ENCODE measurements around the gene FAM114A2.
A peak's percentile ranks its signal among the peaks of the same experiment; 100 is the strongest.

Gene FAM114A2

GRCh38 chr5:154058055-154059038 is 19.6 kb upstream of the FAM114A2 start:
- Histone ChIP-seq H3K4me1 (ENCODE audit: insufficient read depth, low read length) (peaks cover 24% of the 10 kb centered on the region), H3K4me2 (ENCODE audit: insufficient read depth, low read length) (peak overlapping the region; percentile 5; the same call in 1 of the 2 replicates), H3K4me3 (ENCODE audit: low read depth in 1 of 2, low read length in 2 of 2) (no peak overlapping the region), H3K27me3 (ENCODE audit: insufficient read depth, low read length, poor library complexity) (no peaks in the 10 kb centered on the region), H4K20me1 (ENCODE audit: insufficient read depth, low read length) (no peaks in the 10 kb centered on the region), H3K79me2 (ENCODE audit: insufficient read depth, low read length) (no peaks in the 10 kb centered on the region), H2AFZ (ENCODE audit: low read depth, low read length) (no peak overlapping the region), H3K36me3 (ENCODE audit: insufficient read depth, low read length) (peaks cover 10% of the 10 kb centered on the region; the same call in 1 of the 2 replicates), H3K9me3 (ENCODE audit: insufficient read depth, low read length, severe bottlenecking) (no peaks in the 10 kb centered on the region), H3K9ac (ENCODE audit: low read depth, low read length) (no peak overlapping the region), H3K27ac (ENCODE audit: low read length) (peak overlapping the region; percentile 74)
- DNase-seq = peak; percentile 9
- peak; percentile 77 for ATAC-seq (ENCODE audit: insufficient read depth, low read depth)
- TF ChIP-seq CTCF (IDR thresholded peaks at IDR 0.05; ENCODE audit: borderline replicate concordance, extremely low read depth, low read length, poor library complexity, severe bottlenecking) = no peak
- TF ChIP-seq EZH2 (IDR thresholded peaks at IDR 0.05; ENCODE audit: borderline replicate concordance, low read depth, low read length, severe bottlenecking) = no peak

GRCh38 chr5:154055201-154055600 is 16.5 kb upstream of the FAM114A2 start:
- no peaks in the 10 kb centered on the region; the same call in 1 of the 2 replicates for H4K20me1 ChIP-seq (ENCODE audit: insufficient read depth, low read length)
- H3K9ac ChIP-seq (ENCODE audit: low read depth, low read length) = no peak overlapping the region

GRCh38 chr5:154053468-154053867 is 14.8 kb upstream of the FAM114A2 start:
- no peak for TF ChIP-seq EZH2 (IDR thresholded peaks at IDR 0.05; ENCODE audit: borderline replicate concordance, low read depth, low read length, severe bottlenecking)
- no peak for TF ChIP-seq CTCF (IDR thresholded peaks at IDR 0.05; ENCODE audit: borderline replicate concordance, extremely low read depth, low read length, poor library complexity, severe bottlenecking)
- Histone ChIP-seq H3K36me3 (ENCODE audit: insufficient read depth, low read length) (peaks cover 33% of the 10 kb centered on the region; the same call in 1 of the 2 replicates), H4K20me1 (ENCODE audit: insufficient read depth, low read length) (no peaks in the 10 kb centered on the region; the same call in 1 of the 2 replicates), H3K9ac (ENCODE audit: low read depth, low read length) (no peak overlapping the region), H3K27ac (ENCODE audit: low read length) (no peak overlapping the region), H3K4me2 (ENCODE audit: insufficient read depth, low read length) (no peak overlapping the region), H3K4me3 (ENCODE audit: low read depth in 1 of 2, low read length in 2 of 2) (no peak overlapping the region), H2AFZ (ENCODE audit: low read depth, low read length) (no peak overlapping the region), H3K9me3 (ENCODE audit: insufficient read depth, low read length, severe bottlenecking) (no peaks in the 10 kb centered on the region), H3K4me1 (ENCODE audit: insufficient read depth, low read length) (peaks cover 11% of the 10 kb centered on the region), H3K79me2 (ENCODE audit: insufficient read depth, low read length) (no peaks in the 10 kb centered on the region), H3K27me3 (ENCODE audit: insufficient read depth, low read length, poor library complexity) (no peaks in the 10 kb centered on the region)
- DNase-seq (no peak), ATAC-seq (ENCODE audit: insufficient read depth, low read depth) (no peak)

More at GRCh38 chr5:154055201-154055600, 16.5 kb upstream of the FAM114A2 start:
- H3K4me3 ChIP-seq (ENCODE audit: low read depth in 1 of 2, low read length in 2 of 2) = no peak overlapping the region
- H2AFZ ChIP-seq (ENCODE audit: low read depth, low read length) = no peak overlapping the region
- H3K9me3 ChIP-seq (ENCODE audit: insufficient read depth, low read length, severe bottlenecking) = no peaks in the 10 kb centered on the region
- no peaks in the 10 kb centered on the region for H3K79me2 ChIP-seq (ENCODE audit: insufficient read depth, low read length)
- H3K27ac ChIP-seq (ENCODE audit: low read length) = no peak overlapping the region
- no peak for TF ChIP-seq EZH2 (IDR thresholded peaks at IDR 0.05; ENCODE audit: borderline replicate concordance, low read depth, low read length, severe bottlenecking)
- DNase-seq = no peak
- H3K27me3 ChIP-seq (ENCODE audit: insufficient read depth, low read length, poor library complexity) = no peaks in the 10 kb centered on the region
- H3K4me2 ChIP-seq (ENCODE audit: insufficient read depth, low read length) = no peak overlapping the region
- ATAC-seq (ENCODE audit: insufficient read depth, low read depth) = no peak
- peaks cover 24% of the 10 kb centered on the region for H3K4me1 ChIP-seq (ENCODE audit: insufficient read depth, low read length)
- peaks cover 28% of the 10 kb centered on the region; the same call in 1 of the 2 replicates for H3K36me3 ChIP-seq (ENCODE audit: insufficient read depth, low read length)

GRCh38 chr5:154049636-154050035 is 10.9 kb upstream of the FAM114A2 start:
- DNase-seq (no peak), ATAC-seq (ENCODE audit: insufficient read depth, low read depth) (no peak)
- no peaks in the 10 kb centered on the region for H3K9me3 ChIP-seq (ENCODE audit: insufficient read depth, low read length, severe bottlenecking)
- H3K27ac ChIP-seq (ENCODE audit: low read length) = no peak overlapping the region
- peaks cover 5% of the 10 kb centered on the region; the same call in 1 of the 2 replicates for H4K20me1 ChIP-seq (ENCODE audit: insufficient read depth, low read length)
- H3K79me2 ChIP-seq (ENCODE audit: insufficient read depth, low read length) = peaks cover 19% of the 10 kb centered on the region
- no peak for TF ChIP-seq EZH2 (IDR thresholded peaks at IDR 0.05; ENCODE audit: borderline replicate concordance, low read depth, low read length, severe bottlenecking)
- TF ChIP-seq CTCF (IDR thresholded peaks at IDR 0.05; ENCODE audit: borderline replicate concordance, extremely low read depth, low read length, poor library complexity, severe bottlenecking) = no peak
- H2AFZ ChIP-seq (ENCODE audit: low read depth, low read length) = no peak overlapping the region
- no peaks in the 10 kb centered on the region for H3K27me3 ChIP-seq (ENCODE audit: insufficient read depth, low read length, poor library complexity)
- peaks cover 33% of the 10 kb centered on the region; the same call in 1 of the 2 replicates for H3K36me3 ChIP-seq (ENCODE audit: insufficient read depth, low read length)
- no peak overlapping the region for H3K4me2 ChIP-seq (ENCODE audit: insufficient read depth, low read length)
- H3K4me1 ChIP-seq (ENCODE audit: insufficient read depth, low read length) = no peaks in the 10 kb centered on the region
- H3K4me3 ChIP-seq (ENCODE audit: low read depth in 1 of 2, low read length in 2 of 2) = no peak overlapping the region
- H3K9ac ChIP-seq (ENCODE audit: low read depth, low read length) = no peak overlapping the region
